ENCODE results near the gene MTHFD1L.
"Not testable (repeated sequence)": the region's sequence is repeated elsewhere in the genome, so short reads cannot be mapped to it uniquely, and the experiment has no call there.

Gene MTHFD1L

DNA sequence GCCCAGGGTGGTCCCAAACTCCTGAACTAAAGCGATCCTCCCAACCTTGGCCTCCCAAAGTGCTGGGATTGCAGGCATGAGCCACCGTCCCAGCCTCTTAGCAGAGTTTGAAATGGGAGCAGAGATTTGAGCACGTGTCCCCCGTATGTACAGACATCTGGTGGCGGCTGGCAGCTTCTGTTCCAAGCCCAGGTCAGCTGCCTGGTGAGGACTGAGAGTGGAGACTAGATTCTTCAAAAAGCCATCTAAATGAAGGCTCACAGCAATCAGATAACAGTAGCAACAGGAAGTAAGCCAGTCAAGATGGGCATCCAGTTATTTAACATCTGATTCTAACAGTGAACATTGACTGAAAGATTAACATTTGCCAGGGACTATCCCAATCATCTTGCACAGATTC lies 246.2 kb downstream of the MTHFD1L start:
- Histone ChIP-seq H3K4me1 (ENCODE audit: control insufficient read depth, low read length) (no peaks in the 10 kb centered on the region), H3K27ac (ENCODE audit: low read depth, low read length) (no peak overlapping the region)
- TF ChIP-seq, protein P1, sequence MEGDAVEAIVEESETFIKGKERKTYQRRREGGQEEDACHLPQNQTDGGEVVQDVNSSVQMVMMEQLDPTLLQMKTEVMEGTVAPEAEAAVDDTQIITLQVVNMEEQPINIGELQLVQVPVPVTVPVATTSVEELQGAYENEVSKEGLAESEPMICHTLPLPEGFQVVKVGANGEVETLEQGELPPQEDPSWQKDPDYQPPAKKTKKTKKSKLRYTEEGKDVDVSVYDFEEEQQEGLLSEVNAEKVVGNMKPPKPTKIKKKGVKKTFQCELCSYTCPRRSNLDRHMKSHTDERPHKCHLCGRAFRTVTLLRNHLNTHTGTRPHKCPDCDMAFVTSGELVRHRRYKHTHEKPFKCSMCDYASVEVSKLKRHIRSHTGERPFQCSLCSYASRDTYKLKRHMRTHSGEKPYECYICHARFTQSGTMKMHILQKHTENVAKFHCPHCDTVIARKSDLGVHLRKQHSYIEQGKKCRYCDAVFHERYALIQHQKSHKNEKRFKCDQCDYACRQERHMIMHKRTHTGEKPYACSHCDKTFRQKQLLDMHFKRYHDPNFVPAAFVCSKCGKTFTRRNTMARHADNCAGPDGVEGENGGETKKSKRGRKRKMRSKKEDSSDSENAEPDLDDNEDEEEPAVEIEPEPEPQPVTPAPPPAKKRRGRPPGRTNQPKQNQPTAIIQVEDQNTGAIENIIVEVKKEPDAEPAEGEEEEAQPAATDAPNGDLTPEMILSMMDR (IDR thresholded peaks at IDR 0.05; ENCODE audit: low read depth, low read length, poor library complexity, severe bottlenecking) = no peak
- TF ChIP-seq EZH2phosphoT487 (IDR thresholded peaks at IDR 0.05; ENCODE audit: borderline replicate concordance, low read length) = no peak

DNA sequence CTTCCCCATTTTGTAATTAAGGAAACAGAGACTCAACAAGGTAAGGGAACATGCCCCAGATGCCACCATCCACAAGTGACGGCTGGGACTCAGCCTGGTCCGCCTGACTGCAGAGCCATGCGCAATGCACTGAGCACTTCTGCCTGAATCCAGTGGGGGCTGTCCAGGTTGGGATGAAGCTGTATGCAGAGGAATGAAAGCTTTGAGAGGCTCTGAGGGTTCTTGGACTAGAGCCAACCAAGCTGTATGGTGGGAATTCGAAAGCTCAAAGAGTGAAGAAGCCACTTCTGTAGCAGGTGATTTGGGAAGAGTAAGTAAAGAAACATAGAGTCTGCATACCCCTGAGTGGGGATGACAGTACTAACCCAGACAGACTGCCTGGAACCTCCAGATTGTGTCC lies 246.6 kb downstream of the MTHFD1L start:
- no peak for TF ChIP-seq EZH2phosphoT487 (IDR thresholded peaks at IDR 0.05; ENCODE audit: borderline replicate concordance, low read length)
- TF ChIP-seq, protein P1 (IDR thresholded peaks at IDR 0.05; ENCODE audit: low read depth, low read length, poor library complexity, severe bottlenecking) = no peak
- no peaks in the 10 kb centered on the region for H3K4me1 ChIP-seq (ENCODE audit: control insufficient read depth, low read length)
- no peaks in the 10 kb centered on the region for H3K27me3 ChIP-seq (ENCODE audit: control insufficient read depth, low read length)
- H3K27ac ChIP-seq (ENCODE audit: low read depth, low read length) = no peak overlapping the region
- H3K9me3 ChIP-seq (ENCODE audit: control insufficient read depth, insufficient read depth, low read length) = no peaks in the 10 kb centered on the region
- H3K4me2 ChIP-seq (ENCODE audit: low read length) = no peak overlapping the region
- H3K9me2 ChIP-seq (replicated peaks; ENCODE audit: control insufficient read depth, low read length) = no peaks in the 10 kb centered on the region
- no peaks in the 10 kb centered on the region for H3F3A ChIP-seq (ENCODE audit: control insufficient read depth, insufficient read depth)
- no peak overlapping the region for H3K4me3 ChIP-seq (ENCODE audit: low read length)
- H3K36me3 ChIP-seq (ENCODE audit: control insufficient read depth, low read length) = no peaks in the 10 kb centered on the region
- no peaks in the 10 kb centered on the region for H4K20me1 ChIP-seq (ENCODE audit: control insufficient read depth, insufficient read depth, low read depth, low read length)
- no peaks in the 10 kb centered on the region for H3K79me2 ChIP-seq (ENCODE audit: control insufficient read depth, low read length)

More for the DNA sequence above, 246.2 kb downstream of the MTHFD1L start:
- Histone ChIP-seq H3K79me2 (ENCODE audit: control insufficient read depth, low read length) (no peaks in the 10 kb centered on the region), H3K9me2 (replicated peaks; ENCODE audit: control insufficient read depth, low read length) (no peaks in the 10 kb centered on the region), H4K20me1 (ENCODE audit: control insufficient read depth, insufficient read depth, low read depth, low read length) (no peaks in the 10 kb centered on the region), H3K9me3 (ENCODE audit: control insufficient read depth, insufficient read depth, low read length) (no peaks in the 10 kb centered on the region), H3F3A (ENCODE audit: control insufficient read depth, insufficient read depth) (no peaks in the 10 kb centered on the region), H3K36me3 (ENCODE audit: control insufficient read depth, low read length) (no peaks in the 10 kb centered on the region), H3K27me3 (ENCODE audit: control insufficient read depth, low read length) (no peaks in the 10 kb centered on the region), H3K4me2 (ENCODE audit: low read length) (no peak overlapping the region), H3K4me3 (ENCODE audit: low read length) (no peak overlapping the region)

DNA sequence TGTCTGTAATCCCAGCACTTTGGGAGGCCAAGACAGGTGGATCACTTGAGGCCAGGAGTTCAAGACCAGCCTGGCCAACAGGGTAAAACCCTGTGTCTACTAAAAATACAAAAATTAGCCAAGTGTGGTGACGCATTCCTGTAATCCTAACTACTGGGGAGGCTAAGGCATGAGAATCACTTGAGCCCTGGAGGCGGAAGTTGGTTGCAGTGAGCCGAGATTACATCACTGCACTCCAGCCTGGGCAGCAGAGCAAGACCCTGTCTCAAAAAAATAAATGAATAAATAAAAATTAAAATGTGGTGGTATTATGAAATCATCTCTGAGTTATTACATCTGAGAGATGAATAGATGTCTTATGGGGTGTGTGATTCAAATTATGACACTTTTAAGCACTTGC lies 247.4 kb downstream of the MTHFD1L start:
- H3K27ac ChIP-seq (ENCODE audit: low read depth, low read length); H3K27me3 ChIP-seq (ENCODE audit: control insufficient read depth, low read length); H3F3A ChIP-seq (ENCODE audit: control insufficient read depth, insufficient read depth); H3K4me1 ChIP-seq (ENCODE audit: control insufficient read depth, low read length); H3K9me2 ChIP-seq (replicated peaks; ENCODE audit: control insufficient read depth, low read length); H3K4me2 ChIP-seq (ENCODE audit: low read length); H3K9me3 ChIP-seq (ENCODE audit: control insufficient read depth, insufficient read depth, low read length); H3K4me3 ChIP-seq (ENCODE audit: low read length); H4K20me1 ChIP-seq (ENCODE audit: control insufficient read depth, insufficient read depth, low read depth, low read length); H3K36me3 ChIP-seq (ENCODE audit: control insufficient read depth, low read length); H3K79me2 ChIP-seq (ENCODE audit: control insufficient read depth, low read length): not testable (repeated sequence)

DNA sequence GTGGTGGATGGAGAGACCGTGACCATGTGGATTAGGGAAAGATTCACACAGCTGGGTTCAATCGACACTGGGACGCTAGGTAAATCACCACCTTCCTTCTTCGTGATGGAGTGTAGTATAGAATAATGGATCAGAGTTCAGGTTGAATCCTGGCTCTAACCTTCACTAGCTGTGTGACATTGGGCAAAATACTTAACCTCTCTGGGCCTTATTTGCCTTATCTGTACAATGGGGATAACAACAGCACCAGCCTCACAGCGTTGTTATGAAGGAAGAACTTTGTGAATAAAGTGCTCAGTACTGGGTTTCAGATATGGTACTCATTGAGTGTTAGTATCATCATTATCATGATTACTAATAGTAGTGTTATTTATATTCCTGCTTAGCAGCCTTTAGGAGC lies 248.1 kb downstream of the MTHFD1L start:
- Histone ChIP-seq H3K9me2 (replicated peaks; ENCODE audit: control insufficient read depth, low read length) (no peaks in the 10 kb centered on the region), H3K27ac (ENCODE audit: low read depth, low read length) (no peak overlapping the region), H3F3A (ENCODE audit: control insufficient read depth, insufficient read depth) (no peaks in the 10 kb centered on the region), H3K9me3 (ENCODE audit: control insufficient read depth, insufficient read depth, low read length) (no peaks in the 10 kb centered on the region), H4K20me1 (ENCODE audit: control insufficient read depth, insufficient read depth, low read depth, low read length) (no peaks in the 10 kb centered on the region), H3K27me3 (ENCODE audit: control insufficient read depth, low read length) (no peaks in the 10 kb centered on the region), H3K36me3 (ENCODE audit: control insufficient read depth, low read length) (no peaks in the 10 kb centered on the region), H3K4me1 (ENCODE audit: control insufficient read depth, low read length) (no peaks in the 10 kb centered on the region), H3K79me2 (ENCODE audit: control insufficient read depth, low read length) (no peaks in the 10 kb centered on the region), H3K4me3 (ENCODE audit: low read length) (no peak overlapping the region), H3K4me2 (ENCODE audit: low read length) (no peak overlapping the region)
- no peak for TF ChIP-seq EZH2phosphoT487 (IDR thresholded peaks at IDR 0.05; ENCODE audit: borderline replicate concordance, low read length)
- TF ChIP-seq, protein P1 (IDR thresholded peaks at IDR 0.05; ENCODE audit: low read depth, low read length, poor library complexity, severe bottlenecking) = no peak

Data from DOHH2 (cell line).